ENCODE data around the gene SS18L1. TPM values are rescaled to one million over a fixed set of nuclear protein-coding genes. Genes with fewer than 3 reads are reported as not detected.

SS18L1 gene
- total and polyA plus RNA-seq, 10 of the 15 experiments (the other 5 are each of a cell fraction or from before 2014, with no cell fraction given) = 1.8 to 20.0 (median 6.6) TPM

- BruUV-seq (replicated peaks) = no TSS peak
- Histone ChIP-seq H3K9ac (ENCODE audit: control insufficient read depth, insufficient read depth, low read length) (no peak overlapping the region), H3K79me2 (ENCODE audit: control insufficient read depth, insufficient read depth, low read length) (peaks cover 43% of the 10 kb centered on the region), H4K20me1 (ENCODE audit: control insufficient read depth, insufficient read depth) (peaks cover 20% of the 10 kb centered on the region), H3K36me3 (ENCODE audit: control insufficient read depth in 2 of 2, insufficient read depth in 2 of 2, low read length in 1 of 2) (peaks cover 39 to 52% of the 10 kb centered on the region in 2 experiments), H3K9me3 (replicated peaks; ENCODE audit: control insufficient read depth, insufficient read depth, low read length) (no peaks in the 10 kb centered on the region), H3K4me1 (ENCODE audit: control insufficient read depth, insufficient read depth, low read length) (peaks cover 8% of the 10 kb centered on the region), H3K4me2 (ENCODE audit: control insufficient read depth, insufficient read depth) (no peak overlapping the region), H3K27ac (ENCODE audit: control insufficient read depth, insufficient read depth) (no peak overlapping the region), H3K27me3 (replicated peaks in 1 of 2; ENCODE audit: control insufficient read depth in 2 of 2, insufficient read depth in 2 of 2, low read length in 1 of 2) (no peaks in the 10 kb centered on the region), H2AFZ (ENCODE audit: control insufficient read depth, low read depth, low read length) (no peak overlapping the region), H3K4me3 (no peak overlapping the region)
- ATAC-seq (no peak), DNase-seq (ENCODE audit: low read depth, low spot score) (no peak), FAIRE-seq (peak; percentile 23)
- ChIA-PET RAD21 (ENCODE audit: unreplicated experiment) (interaction anchor here (3.3 kb wide), 1 partner anchor 127 kb away, joined by 18 read pairs; no protein-coding TSS in a partner anchor), POLR2A (no interaction called here), CTCF (interaction anchor here (0.8 to 2.8 kb wide), 3 partner anchors 9 to 127 kb away, joined by 3 to 20 read pairs (median 4); no protein-coding TSS in a partner anchor), SMC1A (ENCODE audit: uncharacterized antibody, unreplicated experiment) (interaction anchor here (1.4 kb wide), 2 partner anchors 12 to 117 kb away, joined by 3 to 4 read pairs; no protein-coding TSS in a partner anchor)
- in situ Hi-C loops (cut with MboI) = no loop called here
- 82% methylated on average over 11 of the region's 11 CpGs for WGBS (ENCODE audit: insufficient coverage, insufficient replicate concordance, low lambda C conversion rate, missing lambda C conversion rate)
- intact Hi-C loops (cut with micrococcal nuclease; ENCODE audit: unreplicated experiment) = no loop called here
- TF ChIP-seq RAD51 (IDR thresholded peaks at IDR 0.05) (no peak), RBBP5 (conservative IDR thresholded peaks at IDR 0.05) (no peak), IRF4 (IDR thresholded peaks at IDR 0.05; ENCODE audit: low read depth, low read length) (no peak), NR2F1 (conservative IDR thresholded peaks at IDR 0.05) (no peak), ZBED1 (IDR thresholded peaks at IDR 0.05; ENCODE audit: borderline replicate concordance) (no peak), EGR1 (IDR thresholded peaks at IDR 0.05; ENCODE audit: borderline replicate concordance in 1 of 2, low read depth in 2 of 2, low read length in 2 of 2) (no peak)
- TF ChIP-seq, protein P1, sequence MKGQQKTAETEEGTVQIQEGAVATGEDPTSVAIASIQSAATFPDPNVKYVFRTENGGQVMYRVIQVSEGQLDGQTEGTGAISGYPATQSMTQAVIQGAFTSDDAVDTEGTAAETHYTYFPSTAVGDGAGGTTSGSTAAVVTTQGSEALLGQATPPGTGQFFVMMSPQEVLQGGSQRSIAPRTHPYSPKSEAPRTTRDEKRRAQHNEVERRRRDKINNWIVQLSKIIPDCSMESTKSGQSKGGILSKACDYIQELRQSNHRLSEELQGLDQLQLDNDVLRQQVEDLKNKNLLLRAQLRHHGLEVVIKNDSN (IDR thresholded peaks at IDR 0.05; ENCODE audit: borderline replicate concordance, extremely low read length, insufficient read depth, low read depth, low read length) = no peak
- TF ChIP-seq, protein P2, sequence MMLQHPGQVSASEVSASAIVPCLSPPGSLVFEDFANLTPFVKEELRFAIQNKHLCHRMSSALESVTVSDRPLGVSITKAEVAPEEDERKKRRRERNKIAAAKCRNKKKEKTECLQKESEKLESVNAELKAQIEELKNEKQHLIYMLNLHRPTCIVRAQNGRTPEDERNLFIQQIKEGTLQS (IDR thresholded peaks at IDR 0.05; ENCODE audit: borderline replicate concordance, extremely low read depth, low read depth, low read length) = no peak
These were observed 5.4 kb upstream of the SS18L1 start for GRCh38 chr20:62138204-62138543.
